Memory B cell (primary cell): ENCODE results near the gene TMEM52.
"Not testable (repeated sequence)": the region's sequence is repeated elsewhere in the genome, so short reads cannot be mapped to it uniquely, and the experiment has no call there.

ENCODE experiments used
- ATAC-seq: fragments of 150-1000 bp; cut with Tn5 transposase; 2 replicates; pipeline ENCODE4 v1.10.0; 2021; ENCODE audit warnings: low read depth, mild to moderate bottlenecking, moderate library complexity
- DNase-seq, 2 donors: peaks; one replicate each; pipeline ENCODE4 v3.0.0; 2022; ENCODE audit warnings: low spot score in 2 of 2
- H3K27ac Mint-ChIP-seq: one replicate; pipeline ENCODE4 v1.8.0; 2022; ENCODE audit warnings: mild to moderate bottlenecking, moderate library complexity, mixed read lengths
- H3K27me3 Mint-ChIP-seq: one replicate; pipeline ENCODE4 v1.8.0; 2022; ENCODE audit warnings: mixed read lengths
- H3K36me3 Mint-ChIP-seq: one replicate; pipeline ENCODE4 v1.8.0; 2022; ENCODE audit warnings: mild to moderate bottlenecking, mixed read lengths
- H3K4me1 Mint-ChIP-seq: one replicate; pipeline ENCODE4 v1.8.0; 2022; ENCODE audit warnings: mixed read lengths
- H3K4me3 Mint-ChIP-seq: one replicate; pipeline ENCODE4 v1.8.0; 2022; ENCODE audit warnings: mild to moderate bottlenecking, moderate library complexity, mixed read lengths
- H3K9me3 Mint-ChIP-seq: one replicate; pipeline ENCODE4 v1.8.0; 2022; ENCODE audit warnings: mixed read lengths

The TMEM52 gene

GRCh38 chr1:1941868-1942752, 23.0 kb upstream of the TMEM52 start:
- H3K36me3 Mint-ChIP-seq = no peaks in the 10 kb centered on the region
- no peak for DNase-seq
- no peaks in the 10 kb centered on the region for H3K9me3 Mint-ChIP-seq
- ATAC-seq = no peak
- peaks cover 10% of the 10 kb centered on the region for H3K27me3 Mint-ChIP-seq
- peaks cover 9% of the 10 kb centered on the region for H3K4me1 Mint-ChIP-seq
- no peak overlapping the region for H3K27ac Mint-ChIP-seq
- no peak overlapping the region for H3K4me3 Mint-ChIP-seq

- H3K9me3 Mint-ChIP-seq = no peaks in the 10 kb centered on the region
- H3K27ac Mint-ChIP-seq = no peak overlapping the region
- H3K27me3 Mint-ChIP-seq = peaks cover 8% of the 10 kb centered on the region
- no peak for ATAC-seq
- no peak overlapping the region for H3K4me3 Mint-ChIP-seq
- no peak for DNase-seq
- peaks cover 9% of the 10 kb centered on the region for H3K4me1 Mint-ChIP-seq
- H3K36me3 Mint-ChIP-seq = no peaks in the 10 kb centered on the region
These were observed 22.2 kb upstream of the TMEM52 start for GRCh38 chr1:1941211-1941841.

- no peaks in the 10 kb centered on the region for H3K9me3 Mint-ChIP-seq
- DNase-seq (no peak), ATAC-seq (no peak)
- no peak overlapping the region for H3K4me3 Mint-ChIP-seq
- peaks cover 9% of the 10 kb centered on the region for H3K4me1 Mint-ChIP-seq
- H3K27ac Mint-ChIP-seq = no peak overlapping the region
- peaks cover 4% of the 10 kb centered on the region for H3K27me3 Mint-ChIP-seq
- no peaks in the 10 kb centered on the region for H3K36me3 Mint-ChIP-seq
These were observed 21.0 kb upstream of the TMEM52 start for GRCh38 chr1:1940123-1940425.

- no peak for DNase-seq
- no peak overlapping the region for H3K4me3 Mint-ChIP-seq
- no peak overlapping the region for H3K27ac Mint-ChIP-seq
- H3K4me1 Mint-ChIP-seq = peaks cover 9% of the 10 kb centered on the region
- H3K9me3 Mint-ChIP-seq = peaks cover 5% of the 10 kb centered on the region
- H3K27me3 Mint-ChIP-seq = peaks cover 4% of the 10 kb centered on the region
- no peaks in the 10 kb centered on the region for H3K36me3 Mint-ChIP-seq
- ATAC-seq = no peak
These were observed 20.4 kb upstream of the TMEM52 start for GRCh38 chr1:1939296-1940122.

GRCh38 chr1:1938613-1939295, 19.7 kb upstream of the TMEM52 start:
- Mint-ChIP-seq H3K4me3 (no peak overlapping the region), H3K9me3 (peaks cover 8% of the 10 kb centered on the region), H3K27me3 (no peaks in the 10 kb centered on the region), H3K27ac (no peak overlapping the region), H3K4me1 (peaks cover 6% of the 10 kb centered on the region), H3K36me3 (no peaks in the 10 kb centered on the region)
- ATAC-seq (no peak), DNase-seq (no peak)

GRCh38 chr1:1938276-1938573, 19.1 kb upstream of the TMEM52 start:
- H3K9me3 Mint-ChIP-seq = peaks cover 8% of the 10 kb centered on the region
- peaks cover 6% of the 10 kb centered on the region for H3K4me1 Mint-ChIP-seq
- DNase-seq (no peak), ATAC-seq (no peak)
- H3K27me3 Mint-ChIP-seq = no peaks in the 10 kb centered on the region
- no peak overlapping the region for H3K27ac Mint-ChIP-seq
- H3K4me3 Mint-ChIP-seq = no peak overlapping the region
- H3K36me3 Mint-ChIP-seq = no peaks in the 10 kb centered on the region

- Mint-ChIP-seq H3K27ac (no peak overlapping the region), H3K4me1 (peaks cover 2% of the 10 kb centered on the region), H3K36me3 (no peaks in the 10 kb centered on the region), H3K9me3 (peaks cover 8% of the 10 kb centered on the region), H3K27me3 (no peaks in the 10 kb centered on the region), H3K4me3 (no peak overlapping the region)
- ATAC-seq (no peak), DNase-seq (no peak)
These were observed 18.6 kb upstream of the TMEM52 start for GRCh38 chr1:1937549-1938275.

GRCh38 chr1:1937061-1937460, 18.0 kb upstream of the TMEM52 start:
- Mint-ChIP-seq H3K4me3 (no peak overlapping the region), H3K27me3 (no peaks in the 10 kb centered on the region), H3K27ac (no peak overlapping the region), H3K36me3 (no peaks in the 10 kb centered on the region), H3K9me3 (peaks cover 8% of the 10 kb centered on the region), H3K4me1 (peaks cover 2% of the 10 kb centered on the region)
- ATAC-seq (no peak), DNase-seq (no peak)

GRCh38 chr1:1934848-1935247, 15.8 kb upstream of the TMEM52 start:
- H3K36me3 Mint-ChIP-seq, ATAC-seq, H3K4me3 Mint-ChIP-seq, H3K9me3 Mint-ChIP-seq, H3K4me1 Mint-ChIP-seq, DNase-seq, H3K27ac Mint-ChIP-seq, H3K27me3 Mint-ChIP-seq: not testable (repeated sequence)

- H3K27ac Mint-ChIP-seq = no peak overlapping the region
These were observed 10.8 kb upstream of the TMEM52 start for GRCh38 chr1:1929639-1930545.

GRCh38 chr1:1929102-1929638, 10.1 kb upstream of the TMEM52 start:
- Mint-ChIP-seq H3K4me1 (peaks cover 6% of the 10 kb centered on the region), H3K27me3 (peaks cover 7% of the 10 kb centered on the region), H3K9me3 (no peaks in the 10 kb centered on the region), H3K36me3 (no peaks in the 10 kb centered on the region), H3K4me3 (no peak overlapping the region), H3K27ac (no peak overlapping the region)
- ATAC-seq (no peak), DNase-seq (no peak)

More at GRCh38 chr1:1929639-1930545, 10.8 kb upstream of the TMEM52 start:
- ATAC-seq (no peak), DNase-seq (no peak)
- H3K36me3 Mint-ChIP-seq = no peaks in the 10 kb centered on the region
- peaks cover 3% of the 10 kb centered on the region for H3K27me3 Mint-ChIP-seq
- peaks cover 5% of the 10 kb centered on the region for H3K4me1 Mint-ChIP-seq
- no peak overlapping the region for H3K4me3 Mint-ChIP-seq
- peaks cover 7% of the 10 kb centered on the region for H3K9me3 Mint-ChIP-seq

GRCh38 chr1:1928231-1929101, 9.4 kb upstream of the TMEM52 start:
- no peak overlapping the region for H3K4me3 Mint-ChIP-seq
- no peak for ATAC-seq
- no peaks in the 10 kb centered on the region for H3K9me3 Mint-ChIP-seq
- no peak for DNase-seq
- peaks cover 6% of the 10 kb centered on the region for H3K4me1 Mint-ChIP-seq
- peaks cover 7% of the 10 kb centered on the region for H3K27me3 Mint-ChIP-seq
- no peaks in the 10 kb centered on the region for H3K36me3 Mint-ChIP-seq
- no peak overlapping the region for H3K27ac Mint-ChIP-seq
